WTC11 (cell line): Measurements from ENCODE around the gene ATG101. TPM values are rescaled to one million over a fixed set of nuclear protein-coding genes. Genes with fewer than 3 reads are reported as not detected.
A peak's percentile ranks its signal among the peaks of the same experiment; 100 is the strongest.

Experiments used
- ATAC-seq: fragments of 200-7000 bp; cut with Tn5 transposase; 2 replicates; pipeline ENCODE4 v1.10.0; 2021; ENCODE audit warnings: mild to moderate bottlenecking, moderate library complexity
- CTCF ChIA-PET: fragments of 300-600 bp; sonication (Branson Sonifier 250); formaldehyde crosslinking; loops from one replicate; lab custom pipeline; 2021; ENCODE audit warnings: antibody characterized with exemption; lab: Charles Lee
- POLR2A ChIA-PET: fragments of 350-600 bp; sonication (Branson Sonifier 250); formaldehyde crosslinking; loops from one replicate; lab custom pipeline; 2021; ENCODE audit warnings: antibody characterized with exemption; lab: Charles Lee
- DNase-seq: peaks from one replicate; pipeline ENCODE4 v3.0.0; 2021; ENCODE audit warnings: low spot score
- H3K27ac Mint-ChIP-seq: 2 replicates; pipeline ENCODE4 v1.8.0; 2021; ENCODE audit warnings: mixed read lengths
- H3K27me3 Mint-ChIP-seq: 2 replicates; pipeline ENCODE4 v1.8.0; 2021; ENCODE audit warnings: low read depth, mild to moderate bottlenecking, moderate library complexity, mixed read lengths
- H3K36me3 Mint-ChIP-seq: 2 replicates; pipeline ENCODE4 v1.8.0; 2021; ENCODE audit warnings: mixed read lengths
- H3K4me1 Mint-ChIP-seq: 2 replicates; pipeline ENCODE4 v1.8.0; 2022; ENCODE audit warnings: mixed read lengths
- H3K4me3 Mint-ChIP-seq: 2 replicates; pipeline ENCODE4 v1.8.0; 2021; ENCODE audit warnings: mild to moderate bottlenecking, moderate library complexity, mixed read lengths
- H3K9me3 Mint-ChIP-seq: 2 replicates; pipeline ENCODE4 v1.8.0; 2021; ENCODE audit warnings: mixed read lengths
- CBFB ChIP-seq: sonication (generic); formaldehyde crosslinking; IDR thresholded peaks from 2 replicates; pipeline ENCODE4 v1.8.1; 2022; ENCODE audit warnings: mild to moderate bottlenecking, low read depth, missing genetic modification reagents
- PRRX2 ChIP-seq: fragments of 250-450 bp; sonication (Bioruptor Pico); IDR thresholded peaks from 2 replicates; pipeline ENCODE4 v1.8.0; 2021; ENCODE audit warnings: mild to moderate bottlenecking
- RORB ChIP-seq: fragments of 250-450 bp; sonication (Bioruptor Pico); IDR thresholded peaks from 2 replicates; pipeline ENCODE4 v1.9.0; 2021; ENCODE audit warnings: mild to moderate bottlenecking
- TCF7 ChIP-seq: sonication (generic); formaldehyde crosslinking; IDR thresholded peaks from 2 replicates; pipeline ENCODE4 v1.8.0; 2022; ENCODE audit warnings: mild to moderate bottlenecking, low read depth, missing genetic modification reagents, moderate library complexity
- TEAD1 ChIP-seq: sonication (generic); formaldehyde crosslinking; IDR thresholded peaks from 2 replicates; pipeline ENCODE4 v1.8.0; 2022; ENCODE audit warnings: mild to moderate bottlenecking, missing genetic modification reagents
- ZNF423 ChIP-seq: fragments of 250-450 bp; sonication (Bioruptor Pico); IDR thresholded peaks from 2 replicates; pipeline ENCODE4 v2.1.2; 2022; ENCODE audit warnings: mild to moderate bottlenecking, moderate library complexity
- total RNA-seq: library from RNA; stranded (reverse); gene quantifications from 3 replicates; pipeline ENCODE4 v1.2.3, GENCODE V29; 2021
- TF ChIP-seq, protein P1 (sequence below): fragments of 250-450 bp; sonication (Bioruptor Pico); IDR thresholded peaks from 2 replicates; pipeline ENCODE4 v2.1.2; 2022; ENCODE audit warnings: mild to moderate bottlenecking, moderate library complexity
- TF ChIP-seq, protein P2 (sequence below): sonication (generic); formaldehyde crosslinking; IDR thresholded peaks from 2 replicates; pipeline ENCODE4 v1.8.0; 2022; ENCODE audit warnings: mild to moderate bottlenecking, missing genetic modification reagents
- TF ChIP-seq, protein P3 (sequence below): fragments of 250-450 bp; sonication (Bioruptor Pico); IDR thresholded peaks from 2 replicates; pipeline ENCODE4 v1.8.0; 2021; ENCODE audit warnings: mild to moderate bottlenecking
- TF ChIP-seq, protein P4 (sequence below): sonication (generic); formaldehyde crosslinking; IDR thresholded peaks from 2 replicates; pipeline ENCODE4 v1.8.1; 2023; ENCODE audit warnings: mild to moderate bottlenecking, missing genetic modification reagents, borderline replicate concordance
- TF ChIP-seq, protein P5 (sequence below): sonication (generic); formaldehyde crosslinking; IDR thresholded peaks from 2 replicates; pipeline ENCODE4 v1.8.1; 2023; ENCODE audit warnings: mild to moderate bottlenecking, moderate library complexity, missing genetic modification reagents
- TF ChIP-seq, protein P6 (sequence below): sonication (generic); formaldehyde crosslinking; IDR thresholded peaks from 2 replicates; pipeline ENCODE4 v1.8.1; 2022; ENCODE audit warnings: mild to moderate bottlenecking, missing genetic modification reagents, moderate library complexity, borderline replicate concordance
- TF ChIP-seq, protein P7 (sequence below): sonication (generic); formaldehyde crosslinking; IDR thresholded peaks from 2 replicates; pipeline ENCODE4 v1.8.0; 2023; ENCODE audit warnings: missing genetic modification reagents, mild to moderate bottlenecking, borderline replicate concordance
- TF ChIP-seq, protein P8 (sequence below): sonication (generic); formaldehyde crosslinking; IDR thresholded peaks from 2 replicates; pipeline ENCODE4 v1.8.0; 2022; ENCODE audit warnings: mild to moderate bottlenecking, missing genetic modification reagents

Gene ATG101
- total RNA-seq, 1 experiment from 2014 or later = 52.1 TPM

DNA sequence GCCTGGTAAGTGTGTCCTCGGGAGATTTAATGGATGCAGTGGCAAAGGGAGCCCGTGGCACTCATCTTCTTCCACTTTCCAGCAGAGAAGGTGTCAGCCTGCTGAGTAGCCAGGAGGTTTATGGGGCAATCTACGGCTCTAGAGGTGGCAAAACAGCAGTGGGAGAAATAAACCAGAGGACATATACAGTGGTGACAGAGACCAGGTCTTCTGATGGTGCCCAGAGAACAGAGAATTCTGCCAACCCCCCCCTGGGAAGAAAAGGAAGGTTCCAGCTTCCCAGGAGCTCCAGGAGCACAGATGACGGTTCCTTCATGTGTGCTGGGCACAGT is 52.7 kb downstream of the ATG101 start:
- no peaks in the 10 kb centered on the region for H3K9me3 Mint-ChIP-seq
- ChIA-PET POLR2A (interaction anchor here (1.8 kb wide), 1 partner anchor 97 kb away, joined by 4 read pairs; no protein-coding TSS in a partner anchor), CTCF (interaction anchor here (0.7 to 13.2 kb wide), 10 partner anchors 8 to 103 kb away, joined by 5 to 435 read pairs (median 12); partner anchors contain the start of gene SMIM41)
- H3K27me3 Mint-ChIP-seq = 0 out of 2 replicates have a peak, but pooled peaks cover 4% of the 10 kb centered on the region
- ATAC-seq (no peak), DNase-seq (no peak)
- no peak overlapping the region for H3K27ac Mint-ChIP-seq
- no peaks in the 10 kb centered on the region for H3K36me3 Mint-ChIP-seq
- TF ChIP-seq, protein P1, sequence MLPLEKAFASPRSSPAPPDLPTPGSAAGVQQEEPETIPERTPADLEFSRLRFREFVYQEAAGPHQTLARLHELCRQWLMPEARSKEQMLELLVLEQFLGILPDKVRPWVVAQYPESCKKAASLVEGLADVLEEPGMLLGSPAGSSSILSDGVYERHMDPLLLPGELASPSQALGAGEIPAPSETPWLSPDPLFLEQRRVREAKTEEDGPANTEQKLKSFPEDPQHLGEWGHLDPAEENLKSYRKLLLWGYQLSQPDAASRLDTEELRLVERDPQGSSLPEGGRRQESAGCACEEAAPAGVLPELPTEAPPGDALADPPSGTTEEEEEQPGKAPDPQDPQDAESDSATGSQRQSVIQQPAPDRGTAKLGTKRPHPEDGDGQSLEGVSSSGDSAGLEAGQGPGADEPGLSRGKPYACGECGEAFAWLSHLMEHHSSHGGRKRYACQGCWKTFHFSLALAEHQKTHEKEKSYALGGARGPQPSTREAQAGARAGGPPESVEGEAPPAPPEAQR (CRISPR knock-in tag) = no peak
- TF ChIP-seq, protein P2, sequence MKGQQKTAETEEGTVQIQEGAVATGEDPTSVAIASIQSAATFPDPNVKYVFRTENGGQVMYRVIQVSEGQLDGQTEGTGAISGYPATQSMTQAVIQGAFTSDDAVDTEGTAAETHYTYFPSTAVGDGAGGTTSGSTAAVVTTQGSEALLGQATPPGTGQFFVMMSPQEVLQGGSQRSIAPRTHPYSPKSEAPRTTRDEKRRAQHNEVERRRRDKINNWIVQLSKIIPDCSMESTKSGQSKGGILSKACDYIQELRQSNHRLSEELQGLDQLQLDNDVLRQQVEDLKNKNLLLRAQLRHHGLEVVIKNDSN (CRISPR knock-in tag) = no peak
- no peak for TF ChIP-seq ZNF423 (CRISPR knock-in tag)
- no peak for TF ChIP-seq PRRX2 (CRISPR knock-in tag)
- TF ChIP-seq, protein P3, sequence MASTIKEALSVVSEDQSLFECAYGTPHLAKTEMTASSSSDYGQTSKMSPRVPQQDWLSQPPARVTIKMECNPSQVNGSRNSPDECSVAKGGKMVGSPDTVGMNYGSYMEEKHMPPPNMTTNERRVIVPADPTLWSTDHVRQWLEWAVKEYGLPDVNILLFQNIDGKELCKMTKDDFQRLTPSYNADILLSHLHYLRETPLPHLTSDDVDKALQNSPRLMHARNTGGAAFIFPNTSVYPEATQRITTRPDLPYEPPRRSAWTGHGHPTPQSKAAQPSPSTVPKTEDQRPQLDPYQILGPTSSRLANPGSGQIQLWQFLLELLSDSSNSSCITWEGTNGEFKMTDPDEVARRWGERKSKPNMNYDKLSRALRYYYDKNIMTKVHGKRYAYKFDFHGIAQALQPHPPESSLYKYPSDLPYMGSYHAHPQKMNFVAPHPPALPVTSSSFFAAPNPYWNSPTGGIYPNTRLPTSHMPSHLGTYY (CRISPR knock-in tag) = no peak
- TF ChIP-seq, protein P4, sequence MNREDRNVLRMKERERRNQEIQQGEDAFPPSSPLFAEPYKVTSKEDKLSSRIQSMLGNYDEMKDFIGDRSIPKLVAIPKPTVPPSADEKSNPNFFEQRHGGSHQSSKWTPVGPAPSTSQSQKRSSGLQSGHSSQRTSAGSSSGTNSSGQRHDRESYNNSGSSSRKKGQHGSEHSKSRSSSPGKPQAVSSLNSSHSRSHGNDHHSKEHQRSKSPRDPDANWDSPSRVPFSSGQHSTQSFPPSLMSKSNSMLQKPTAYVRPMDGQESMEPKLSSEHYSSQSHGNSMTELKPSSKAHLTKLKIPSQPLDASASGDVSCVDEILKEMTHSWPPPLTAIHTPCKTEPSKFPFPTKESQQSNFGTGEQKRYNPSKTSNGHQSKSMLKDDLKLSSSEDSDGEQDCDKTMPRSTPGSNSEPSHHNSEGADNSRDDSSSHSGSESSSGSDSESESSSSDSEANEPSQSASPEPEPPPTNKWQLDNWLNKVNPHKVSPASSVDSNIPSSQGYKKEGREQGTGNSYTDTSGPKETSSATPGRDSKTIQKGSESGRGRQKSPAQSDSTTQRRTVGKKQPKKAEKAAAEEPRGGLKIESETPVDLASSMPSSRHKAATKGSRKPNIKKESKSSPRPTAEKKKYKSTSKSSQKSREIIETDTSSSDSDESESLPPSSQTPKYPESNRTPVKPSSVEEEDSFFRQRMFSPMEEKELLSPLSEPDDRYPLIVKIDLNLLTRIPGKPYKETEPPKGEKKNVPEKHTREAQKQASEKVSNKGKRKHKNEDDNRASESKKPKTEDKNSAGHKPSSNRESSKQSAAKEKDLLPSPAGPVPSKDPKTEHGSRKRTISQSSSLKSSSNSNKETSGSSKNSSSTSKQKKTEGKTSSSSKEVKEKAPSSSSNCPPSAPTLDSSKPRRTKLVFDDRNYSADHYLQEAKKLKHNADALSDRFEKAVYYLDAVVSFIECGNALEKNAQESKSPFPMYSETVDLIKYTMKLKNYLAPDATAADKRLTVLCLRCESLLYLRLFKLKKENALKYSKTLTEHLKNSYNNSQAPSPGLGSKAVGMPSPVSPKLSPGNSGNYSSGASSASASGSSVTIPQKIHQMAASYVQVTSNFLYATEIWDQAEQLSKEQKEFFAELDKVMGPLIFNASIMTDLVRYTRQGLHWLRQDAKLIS = no peak
- TF ChIP-seq TEAD1 (CRISPR knock-in tag) = no peak
- TF ChIP-seq, protein P5, sequence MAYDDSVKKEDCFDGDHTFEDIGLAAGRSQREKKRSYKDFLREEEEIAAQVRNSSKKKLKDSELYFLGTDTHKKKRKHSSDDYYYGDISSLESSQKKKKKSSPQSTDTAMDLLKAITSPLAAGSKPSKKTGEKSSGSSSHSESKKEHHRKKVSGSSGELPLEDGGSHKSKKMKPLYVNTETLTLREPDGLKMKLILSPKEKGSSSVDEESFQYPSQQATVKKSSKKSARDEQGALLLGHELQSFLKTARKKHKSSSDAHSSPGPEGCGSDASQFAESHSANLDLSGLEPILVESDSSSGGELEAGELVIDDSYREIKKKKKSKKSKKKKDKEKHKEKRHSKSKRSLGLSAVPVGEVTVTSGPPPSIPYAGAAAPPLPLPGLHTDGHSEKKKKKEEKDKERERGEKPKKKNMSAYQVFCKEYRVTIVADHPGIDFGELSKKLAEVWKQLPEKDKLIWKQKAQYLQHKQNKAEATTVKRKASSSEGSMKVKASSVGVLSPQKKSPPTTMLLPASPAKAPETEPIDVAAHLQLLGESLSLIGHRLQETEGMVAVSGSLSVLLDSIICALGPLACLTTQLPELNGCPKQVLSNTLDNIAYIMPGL = no peak
- TF ChIP-seq, protein P6, sequence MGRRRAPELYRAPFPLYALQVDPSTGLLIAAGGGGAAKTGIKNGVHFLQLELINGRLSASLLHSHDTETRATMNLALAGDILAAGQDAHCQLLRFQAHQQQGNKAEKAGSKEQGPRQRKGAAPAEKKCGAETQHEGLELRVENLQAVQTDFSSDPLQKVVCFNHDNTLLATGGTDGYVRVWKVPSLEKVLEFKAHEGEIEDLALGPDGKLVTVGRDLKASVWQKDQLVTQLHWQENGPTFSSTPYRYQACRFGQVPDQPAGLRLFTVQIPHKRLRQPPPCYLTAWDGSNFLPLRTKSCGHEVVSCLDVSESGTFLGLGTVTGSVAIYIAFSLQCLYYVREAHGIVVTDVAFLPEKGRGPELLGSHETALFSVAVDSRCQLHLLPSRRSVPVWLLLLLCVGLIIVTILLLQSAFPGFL (CRISPR knock-in tag) = no peak
- TF ChIP-seq TCF7 (CRISPR knock-in tag) = no peak
- TF ChIP-seq, protein P7, sequence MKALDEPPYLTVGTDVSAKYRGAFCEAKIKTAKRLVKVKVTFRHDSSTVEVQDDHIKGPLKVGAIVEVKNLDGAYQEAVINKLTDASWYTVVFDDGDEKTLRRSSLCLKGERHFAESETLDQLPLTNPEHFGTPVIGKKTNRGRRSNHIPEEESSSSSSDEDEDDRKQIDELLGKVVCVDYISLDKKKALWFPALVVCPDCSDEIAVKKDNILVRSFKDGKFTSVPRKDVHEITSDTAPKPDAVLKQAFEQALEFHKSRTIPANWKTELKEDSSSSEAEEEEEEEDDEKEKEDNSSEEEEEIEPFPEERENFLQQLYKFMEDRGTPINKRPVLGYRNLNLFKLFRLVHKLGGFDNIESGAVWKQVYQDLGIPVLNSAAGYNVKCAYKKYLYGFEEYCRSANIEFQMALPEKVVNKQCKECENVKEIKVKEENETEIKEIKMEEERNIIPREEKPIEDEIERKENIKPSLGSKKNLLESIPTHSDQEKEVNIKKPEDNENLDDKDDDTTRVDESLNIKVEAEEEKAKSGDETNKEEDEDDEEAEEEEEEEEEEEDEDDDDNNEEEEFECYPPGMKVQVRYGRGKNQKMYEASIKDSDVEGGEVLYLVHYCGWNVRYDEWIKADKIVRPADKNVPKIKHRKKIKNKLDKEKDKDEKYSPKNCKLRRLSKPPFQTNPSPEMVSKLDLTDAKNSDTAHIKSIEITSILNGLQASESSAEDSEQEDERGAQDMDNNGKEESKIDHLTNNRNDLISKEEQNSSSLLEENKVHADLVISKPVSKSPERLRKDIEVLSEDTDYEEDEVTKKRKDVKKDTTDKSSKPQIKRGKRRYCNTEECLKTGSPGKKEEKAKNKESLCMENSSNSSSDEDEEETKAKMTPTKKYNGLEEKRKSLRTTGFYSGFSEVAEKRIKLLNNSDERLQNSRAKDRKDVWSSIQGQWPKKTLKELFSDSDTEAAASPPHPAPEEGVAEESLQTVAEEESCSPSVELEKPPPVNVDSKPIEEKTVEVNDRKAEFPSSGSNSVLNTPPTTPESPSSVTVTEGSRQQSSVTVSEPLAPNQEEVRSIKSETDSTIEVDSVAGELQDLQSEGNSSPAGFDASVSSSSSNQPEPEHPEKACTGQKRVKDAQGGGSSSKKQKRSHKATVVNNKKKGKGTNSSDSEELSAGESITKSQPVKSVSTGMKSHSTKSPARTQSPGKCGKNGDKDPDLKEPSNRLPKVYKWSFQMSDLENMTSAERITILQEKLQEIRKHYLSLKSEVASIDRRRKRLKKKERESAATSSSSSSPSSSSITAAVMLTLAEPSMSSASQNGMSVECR (CRISPR knock-in tag) = no peak
- no peak for TF ChIP-seq RORB (CRISPR knock-in tag)
- no peak for TF ChIP-seq CBFB
- TF ChIP-seq, protein P8, sequence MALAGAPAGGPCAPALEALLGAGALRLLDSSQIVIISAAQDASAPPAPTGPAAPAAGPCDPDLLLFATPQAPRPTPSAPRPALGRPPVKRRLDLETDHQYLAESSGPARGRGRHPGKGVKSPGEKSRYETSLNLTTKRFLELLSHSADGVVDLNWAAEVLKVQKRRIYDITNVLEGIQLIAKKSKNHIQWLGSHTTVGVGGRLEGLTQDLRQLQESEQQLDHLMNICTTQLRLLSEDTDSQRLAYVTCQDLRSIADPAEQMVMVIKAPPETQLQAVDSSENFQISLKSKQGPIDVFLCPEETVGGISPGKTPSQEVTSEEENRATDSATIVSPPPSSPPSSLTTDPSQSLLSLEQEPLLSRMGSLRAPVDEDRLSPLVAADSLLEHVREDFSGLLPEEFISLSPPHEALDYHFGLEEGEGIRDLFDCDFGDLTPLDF (CRISPR knock-in tag) = no peak
- peaks cover 86% of the 10 kb centered on the region for H3K4me1 Mint-ChIP-seq
- peak overlapping the region; percentile 50 for H3K4me3 Mint-ChIP-seq
